PC-9 (cell line): ENCODE data around the gene CEP44. TPM values are rescaled to one million over a fixed set of nuclear protein-coding genes. Genes with fewer than 3 reads are reported as not detected.

ENCODE experiments used
- BruUV-seq: library from RNA; stranded (reverse); fragments of 400-500 nt; replicated peaks from 2 replicates; lab custom pipeline; 2021; lab: Mats Ljungman, UMichigan
- CTCF ChIA-PET: fragments of 300-600 bp; sonication (Branson Sonifier 250); formaldehyde crosslinking; loops from one replicate; lab custom pipeline; 2022; ENCODE audit warnings: antibody characterized with exemption; lab: Charles Lee
- POLR2A ChIA-PET: fragments of 300-600 bp; sonication (Branson Sonifier 250); formaldehyde crosslinking; loops from one replicate; lab custom pipeline; 2022; ENCODE audit warnings: antibody characterized with exemption; ENCODE audit not compliant: unreplicated experiment; lab: Charles Lee
- DNase-seq, 2 experiments: peaks; one replicate each; pipeline versions ENCODE4 v3.0.0 to v3.0.0-alpha.2; 2015 to 2022; ENCODE audit warnings: mixed read lengths in 1 of 2
- H2AFZ ChIP-seq: fragments of 200-600 bp; sonication (generic); 2 replicates; pipeline ENCODE4 v1.8.1; 2017; ENCODE audit warnings: antibody characterized with exemption
- H3F3A ChIP-seq: fragments of 200-600 bp; sonication (generic); 2 replicates; pipeline ENCODE4 v1.8.1; 2017; ENCODE audit warnings: antibody characterized with exemption, mild to moderate bottlenecking, low read depth; ENCODE audit not compliant: insufficient read depth
- H3K27ac ChIP-seq: fragments of 200-600 bp; sonication (generic); 2 replicates; pipeline ENCODE4 v1.6.1; 2016; ENCODE audit warnings: mixed run types
- H3K27me3 ChIP-seq: fragments of 200-600 bp; sonication (generic); 2 replicates; pipeline ENCODE4 v1.6.1; 2016; ENCODE audit warnings: low read depth, mixed run types; ENCODE audit not compliant: insufficient read depth
- H3K36me3 ChIP-seq: fragments of 200-600 bp; sonication (generic); 2 replicates; pipeline ENCODE4 v1.6.1; 2016; ENCODE audit warnings: low read depth, mixed run types
- H3K4me1 ChIP-seq: fragments of 200-600 bp; sonication (generic); replicated peaks from 2 replicates; pipeline ENCODE4 v1.6.1; 2016; ENCODE audit warnings: mixed run types; ENCODE audit not compliant: insufficient read depth
- H3K4me2 ChIP-seq: fragments of 200-600 bp; sonication (generic); 2 replicates; pipeline ENCODE4 v1.6.1; 2017; ENCODE audit warnings: mixed run types
- H3K4me3 ChIP-seq: fragments of 200-600 bp; sonication (generic); 2 replicates; pipeline ENCODE4 v1.6.1; 2016; ENCODE audit warnings: mixed run types
- H3K79me2 ChIP-seq: fragments of 200-600 bp; sonication (generic); 2 replicates; pipeline ENCODE4 v1.6.1; 2017; ENCODE audit warnings: low read depth, mixed run types
- H3K9me2 ChIP-seq: fragments of 200-600 bp; sonication (generic); 2 replicates; pipeline ENCODE4 v1.8.1; 2017; ENCODE audit warnings: mild to moderate bottlenecking; ENCODE audit not compliant: insufficient read depth
- H3K9me3 ChIP-seq: fragments of 200-600 bp; sonication (generic); 2 replicates; pipeline ENCODE4 v1.8.1; 2016; ENCODE audit warnings: low read depth; ENCODE audit not compliant: insufficient read depth
- H4K20me1 ChIP-seq: fragments of 200-600 bp; sonication (generic); 2 replicates; pipeline ENCODE4 v1.8.1; 2017; ENCODE audit not compliant: insufficient read depth
- EZH2 ChIP-seq: fragments of 200-600 bp; sonication (generic); IDR thresholded peaks from 2 replicates; pipeline ENCODE4 v1.8.0; 2017; ENCODE audit warnings: antibody characterized with exemption, low read depth
- intact Hi-C: fragments of 100-400 bp; cut with micrococcal nuclease; formaldehyde crosslinking; loops from one replicate; pipeline ENCODE4 v1.10.0; 2022; ENCODE audit not compliant: unreplicated experiment
- total RNA-seq: library from RNA; stranded (reverse); gene quantifications from 2 replicates; pipeline ENCODE4 v1.2.3, GENCODE V29; 2021
- TF ChIP-seq, protein P1 (sequence below): fragments of 200-600 bp; sonication (generic); conservative IDR thresholded peaks from 2 replicates; pipeline ENCODE4 v1.6.1; 2017; ENCODE audit warnings: mixed run types, antibody characterized with exemption, mild to moderate bottlenecking, moderate library complexity

The CEP44 gene
- total RNA-seq, 1 experiment from 2014 or later = 22.4 TPM

DNA sequence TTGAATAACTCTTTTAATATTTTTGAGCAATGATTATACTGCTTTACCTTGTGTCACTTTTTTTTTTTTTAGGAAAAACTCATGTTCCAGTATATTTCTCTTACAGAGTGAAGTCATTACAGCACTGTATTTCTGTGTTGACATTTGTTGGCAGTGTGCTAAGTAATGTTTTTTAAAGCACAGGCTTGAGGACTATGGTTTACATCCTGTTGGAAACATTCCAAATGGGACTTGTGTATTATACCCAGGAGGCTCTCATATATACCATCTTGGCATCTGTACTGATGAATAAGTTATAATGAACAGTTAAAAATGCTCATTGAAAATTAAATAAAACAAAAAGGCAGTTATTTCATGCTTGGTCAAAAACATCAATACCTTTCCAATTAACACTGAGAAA, 33.8 kb downstream of the CEP44 start:
- Histone ChIP-seq H3K27me3 (no peaks in the 10 kb centered on the region), H3K36me3 (no peaks in the 10 kb centered on the region), H3K4me1 (no peaks in the 10 kb centered on the region), H3K79me2 (no peaks in the 10 kb centered on the region), H3F3A (no peaks in the 10 kb centered on the region), H3K9me3 (no peaks in the 10 kb centered on the region), H3K4me3 (no peak overlapping the region), H2AFZ (no peak overlapping the region), H4K20me1 (no peaks in the 10 kb centered on the region), H3K9me2 (no peaks in the 10 kb centered on the region), H3K4me2 (no peak overlapping the region), H3K27ac (no peak overlapping the region)
- intact Hi-C loops = loop anchor here (5.0 kb wide), 1 partner anchor 95 kb away; no protein-coding TSS in a partner anchor
- no TSS peak for BruUV-seq
- DNase-seq = no peak
- ChIA-PET POLR2A (no interaction called here), CTCF (no interaction called here)
- TF ChIP-seq EZH2 = no peak
- TF ChIP-seq, protein P1, sequence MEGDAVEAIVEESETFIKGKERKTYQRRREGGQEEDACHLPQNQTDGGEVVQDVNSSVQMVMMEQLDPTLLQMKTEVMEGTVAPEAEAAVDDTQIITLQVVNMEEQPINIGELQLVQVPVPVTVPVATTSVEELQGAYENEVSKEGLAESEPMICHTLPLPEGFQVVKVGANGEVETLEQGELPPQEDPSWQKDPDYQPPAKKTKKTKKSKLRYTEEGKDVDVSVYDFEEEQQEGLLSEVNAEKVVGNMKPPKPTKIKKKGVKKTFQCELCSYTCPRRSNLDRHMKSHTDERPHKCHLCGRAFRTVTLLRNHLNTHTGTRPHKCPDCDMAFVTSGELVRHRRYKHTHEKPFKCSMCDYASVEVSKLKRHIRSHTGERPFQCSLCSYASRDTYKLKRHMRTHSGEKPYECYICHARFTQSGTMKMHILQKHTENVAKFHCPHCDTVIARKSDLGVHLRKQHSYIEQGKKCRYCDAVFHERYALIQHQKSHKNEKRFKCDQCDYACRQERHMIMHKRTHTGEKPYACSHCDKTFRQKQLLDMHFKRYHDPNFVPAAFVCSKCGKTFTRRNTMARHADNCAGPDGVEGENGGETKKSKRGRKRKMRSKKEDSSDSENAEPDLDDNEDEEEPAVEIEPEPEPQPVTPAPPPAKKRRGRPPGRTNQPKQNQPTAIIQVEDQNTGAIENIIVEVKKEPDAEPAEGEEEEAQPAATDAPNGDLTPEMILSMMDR = no peak

DNA sequence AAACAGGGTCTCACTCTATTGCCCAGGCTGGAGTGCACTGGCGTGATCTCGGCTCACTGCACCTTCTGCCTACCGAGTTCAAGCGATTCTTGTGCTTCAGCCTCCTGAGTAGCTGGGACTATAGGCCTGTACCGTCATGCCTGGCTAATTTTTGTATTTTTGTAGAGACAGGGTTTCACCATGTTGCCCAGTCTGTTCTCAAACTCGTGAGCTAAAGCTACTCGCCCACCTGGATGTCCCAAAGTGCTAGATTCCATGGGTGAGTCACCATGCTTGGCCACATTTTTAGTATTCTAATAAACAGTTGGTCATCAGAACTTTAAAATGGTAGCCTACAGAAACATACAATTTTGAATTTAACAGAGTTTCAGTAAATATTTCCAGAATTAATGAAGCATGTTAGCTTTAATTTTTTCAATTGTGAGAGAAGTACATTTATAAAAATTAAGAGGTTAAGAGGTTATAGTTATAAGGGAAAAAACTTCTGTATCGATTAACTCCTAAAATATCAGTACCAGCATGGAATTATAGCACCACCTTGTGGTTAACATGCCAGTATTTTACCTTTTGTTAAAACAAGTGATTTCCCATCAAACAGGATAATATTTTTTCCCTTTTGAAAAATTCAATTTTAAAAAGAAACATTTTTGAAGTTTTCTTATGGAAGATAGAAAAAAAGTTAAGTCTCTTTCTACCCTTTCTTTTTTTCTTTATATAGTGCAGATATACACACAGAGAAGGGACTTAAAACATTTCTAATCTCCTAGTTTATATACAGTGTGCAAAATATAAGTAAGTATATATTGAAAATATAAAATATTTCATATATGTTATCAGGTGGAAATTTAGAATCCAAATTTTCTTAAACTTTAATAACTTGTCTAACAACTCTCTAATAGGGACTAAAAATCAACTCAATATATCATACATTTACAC, 35.4 kb downstream of the CEP44 start:
- Histone ChIP-seq H3K9me2 (no peaks in the 10 kb centered on the region), H3K36me3 (no peaks in the 10 kb centered on the region), H3K79me2 (no peaks in the 10 kb centered on the region), H3K4me3 (no peak overlapping the region), H2AFZ (no peak overlapping the region), H3K27ac (no peak overlapping the region), H3K4me1 (no peaks in the 10 kb centered on the region), H3K27me3 (no peaks in the 10 kb centered on the region), H3K9me3 (no peaks in the 10 kb centered on the region), H3F3A (no peaks in the 10 kb centered on the region), H4K20me1 (no peaks in the 10 kb centered on the region), H3K4me2 (no peak overlapping the region)
- no peak for DNase-seq
- ChIA-PET POLR2A (no interaction called here), CTCF (interaction anchor here (0.6 kb wide), 1 partner anchor 1282 kb away, joined by 4 read pairs; no protein-coding TSS in a partner anchor)
- TF ChIP-seq, protein P1 = peak; percentile 77
- TF ChIP-seq EZH2 = no peak
- intact Hi-C loops = loop anchor here (2.0 to 5.0 kb wide), 2 partner anchors 97 to 898 kb away; no protein-coding TSS in a partner anchor
- BruUV-seq = no TSS peak

- Histone ChIP-seq H3K9me2 (no peaks in the 10 kb centered on the region), H2AFZ (no peak overlapping the region), H3K9me3 (no peaks in the 10 kb centered on the region), H3K79me2 (no peaks in the 10 kb centered on the region), H4K20me1 (no peaks in the 10 kb centered on the region), H3F3A (no peaks in the 10 kb centered on the region), H3K4me3 (no peak overlapping the region), H3K4me1 (no peaks in the 10 kb centered on the region), H3K4me2 (no peak overlapping the region), H3K27ac (no peak overlapping the region), H3K27me3 (no peaks in the 10 kb centered on the region), H3K36me3 (no peaks in the 10 kb centered on the region)
- TF ChIP-seq EZH2 = no peak
- TF ChIP-seq, protein P1 = no peak
- DNase-seq = no peak
- ChIA-PET POLR2A (no interaction called here), CTCF (no interaction called here)
- no TSS peak for BruUV-seq
- intact Hi-C loops = no loop called here
These were observed 36.9 kb downstream of the CEP44 start for GRCh38 chr4:174320494-174321199.
